HL-60/S4 treated with phorbol 12-myristate 13-acetate at 8.2 ng/mL for 4 days and 3 days (cell line): ENCODE measurements around the gene ODAPH.
"Not testable (repeated sequence)": the region's sequence is repeated elsewhere in the genome, so short reads cannot be mapped to it uniquely, and the experiment has no call there.

Source experiments
- in situ Hi-C: fragments of 300-500 bp; cut with MboI; formaldehyde crosslinking; loops from 2 replicates; pipeline ENCODE4 v1.15.0; 2022; ENCODE audit warnings: low sequenced_read_pairs

ODAPH gene

GRCh38 chr4:75544220-75544619 is 11.6 kb upstream of the ODAPH start:
- in situ Hi-C loops = not testable (repeated sequence)

DNA sequence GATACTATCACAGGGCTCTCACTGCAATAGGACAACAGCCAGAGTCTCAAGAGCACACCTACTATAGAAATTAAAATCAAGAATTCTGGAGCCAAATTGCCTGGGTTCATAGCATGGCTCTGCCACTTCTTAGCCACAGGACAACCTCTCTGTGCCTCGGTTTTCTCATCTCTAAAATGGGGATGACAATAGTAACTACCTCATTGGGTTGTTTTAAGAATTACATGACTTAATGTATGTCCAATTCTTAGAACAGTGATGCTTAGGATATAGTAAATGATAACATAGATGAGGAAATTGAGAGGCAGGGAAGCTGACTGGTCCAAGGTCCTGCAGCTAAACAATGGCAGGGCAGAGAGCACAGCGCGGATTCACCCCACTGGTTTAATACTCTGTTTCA is 11.0 kb upstream of the ODAPH start:
- in situ Hi-C loops = no loop called here

DNA sequence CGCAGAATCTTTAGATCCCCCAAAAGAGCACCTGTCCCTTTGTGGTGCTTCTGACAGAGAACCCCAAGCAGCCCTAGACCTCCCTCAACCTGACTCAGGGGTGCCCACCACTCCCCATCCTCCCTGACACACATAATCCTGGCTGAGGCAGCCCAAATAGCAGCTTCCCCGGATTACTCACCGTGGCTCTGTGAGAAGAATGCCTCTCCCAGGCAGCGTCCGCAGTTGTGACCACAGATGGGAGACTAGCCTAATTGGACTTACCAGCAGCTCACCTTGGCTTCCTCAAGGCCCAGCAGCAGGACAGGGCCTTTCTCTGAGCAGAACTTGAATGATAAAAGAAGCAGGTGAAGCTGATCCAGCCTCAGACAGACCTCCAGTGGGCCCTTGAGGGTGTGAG is 10.3 kb upstream of the ODAPH start:
- in situ Hi-C loops = no loop called here

DNA sequence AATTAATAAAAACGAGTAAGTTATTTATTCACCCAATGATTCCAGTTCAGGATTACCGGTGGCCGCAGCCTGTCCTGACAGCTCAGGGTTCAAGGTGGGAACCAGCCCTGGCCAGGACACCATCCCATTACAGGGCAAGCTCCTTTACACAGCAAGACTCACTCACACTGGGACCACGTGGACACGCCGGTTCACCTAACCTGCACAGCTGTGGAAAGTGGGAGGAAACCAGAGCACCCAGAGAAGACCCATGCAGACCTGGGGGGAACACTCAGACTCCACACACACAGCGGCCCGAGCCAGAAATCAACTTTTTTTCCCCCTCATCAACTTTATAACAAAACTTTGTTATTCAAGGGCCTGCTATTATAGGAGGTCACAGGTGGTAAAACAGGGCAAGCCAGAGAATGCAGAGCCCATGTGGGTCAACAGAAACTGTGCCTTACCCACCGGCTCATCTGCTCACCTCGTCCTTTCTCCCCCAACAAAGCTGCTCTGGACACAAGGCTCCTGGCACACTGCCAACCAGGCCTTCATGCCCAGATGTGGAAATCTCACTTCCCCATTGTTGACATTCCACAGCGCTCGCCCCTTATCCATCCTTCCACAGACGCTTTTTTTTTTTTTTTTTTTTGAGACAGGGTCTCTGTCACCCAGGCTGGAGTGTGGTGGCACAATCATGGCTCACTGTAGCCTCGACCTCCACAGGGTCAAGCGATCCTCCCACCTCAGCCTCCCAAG is 8.0 kb upstream of the ODAPH start:
- in situ Hi-C loops = no loop called here

GRCh38 chr4:75549019-75549418 is 6.8 kb upstream of the ODAPH start:
- in situ Hi-C loops = no loop called here

GRCh38 chr4:75552452-75552851 is 3.4 kb upstream of the ODAPH start:
- in situ Hi-C loops = no loop called here

DNA sequence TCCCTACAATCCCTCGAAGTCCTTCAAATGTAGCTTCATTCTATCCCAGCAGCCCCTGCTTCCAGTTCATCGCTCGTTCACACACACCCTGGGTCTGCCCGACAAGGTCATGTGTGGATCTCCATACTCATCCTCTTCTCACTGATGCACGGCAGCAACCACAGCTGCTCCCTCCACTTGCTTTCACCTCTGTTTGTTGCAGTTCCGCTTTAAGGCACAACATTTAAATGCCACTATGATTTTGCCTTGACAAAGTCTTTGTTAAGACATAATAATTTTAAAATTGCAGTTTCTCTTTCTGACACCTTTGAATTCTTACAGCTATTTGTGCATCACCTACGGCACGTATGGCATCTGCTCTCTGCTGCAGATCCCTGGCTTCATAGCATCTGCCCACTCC is 1.8 kb downstream of the ODAPH start:
- in situ Hi-C loops = no loop called here

DNA sequence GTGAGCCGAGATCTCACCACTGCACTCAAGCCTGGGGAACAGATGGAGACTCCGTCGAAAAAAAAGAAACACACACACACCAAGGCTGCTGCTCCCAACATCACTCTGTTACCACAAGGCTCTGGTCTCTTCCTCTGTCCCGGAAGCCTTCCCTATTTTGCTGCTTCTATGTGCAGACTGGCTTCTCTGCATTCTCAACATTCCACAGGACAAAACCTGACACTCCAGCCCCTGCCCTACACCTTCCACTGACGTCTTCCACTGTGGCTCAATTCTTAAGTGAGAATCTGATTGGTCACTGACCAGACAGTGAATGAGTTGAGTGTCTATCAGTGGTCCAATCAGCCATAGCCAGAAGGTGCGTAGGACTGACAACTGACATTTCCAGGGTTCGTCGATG is 5.9 kb downstream of the ODAPH start:
- in situ Hi-C loops = no loop called here

- in situ Hi-C loops = no loop called here
Observed at GRCh38 chr4:75564023-75564422, 8.2 kb downstream of the ODAPH start.

DNA sequence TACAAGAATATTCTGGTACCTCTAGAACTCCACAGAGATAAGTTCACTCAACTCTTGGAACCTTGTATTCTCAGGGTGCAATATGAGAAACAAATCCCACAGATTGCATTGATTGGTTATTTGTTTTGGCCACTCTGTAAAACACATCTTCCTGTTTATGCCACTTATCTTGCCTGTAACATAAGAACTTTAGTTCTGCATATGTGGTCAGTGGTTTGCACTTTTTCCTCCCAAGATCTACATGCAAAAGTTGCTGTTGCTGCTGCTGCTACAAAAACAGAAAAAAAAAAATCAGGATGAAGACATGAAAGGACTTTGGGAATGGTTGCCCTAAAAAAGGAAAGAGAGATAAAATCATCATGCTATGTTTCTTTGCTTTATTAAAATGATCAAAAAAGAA is 9.6 kb downstream of the ODAPH start:
- in situ Hi-C loops = no loop called here

GRCh38 chr4:75566911-75567310 is 11.0 kb downstream of the ODAPH start:
- in situ Hi-C loops = no loop called here

- in situ Hi-C loops = no loop called here
Observed at GRCh38 chr4:75567725-75568124, 11.9 kb downstream of the ODAPH start.

DNA sequence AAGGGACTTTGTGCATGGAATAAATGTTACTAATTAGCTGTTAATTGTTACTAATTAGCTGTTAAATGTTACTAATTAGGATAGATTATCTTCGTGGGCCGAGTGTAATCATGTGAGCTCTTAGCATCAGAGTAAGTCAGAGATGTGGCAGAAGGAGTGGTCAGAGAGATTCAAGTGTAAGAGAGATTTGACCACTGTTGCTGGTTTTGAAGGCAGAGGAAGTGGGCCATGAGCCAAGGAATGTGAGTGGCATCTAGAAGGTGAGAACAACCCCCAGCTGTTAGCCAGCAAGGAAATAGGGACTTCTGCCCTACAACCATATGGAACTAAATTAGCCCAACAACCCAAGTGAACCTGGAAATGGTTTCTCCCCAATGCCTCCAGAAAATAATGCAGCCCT is 28.2 kb downstream of the ODAPH start:
- in situ Hi-C loops = no loop called here

DNA sequence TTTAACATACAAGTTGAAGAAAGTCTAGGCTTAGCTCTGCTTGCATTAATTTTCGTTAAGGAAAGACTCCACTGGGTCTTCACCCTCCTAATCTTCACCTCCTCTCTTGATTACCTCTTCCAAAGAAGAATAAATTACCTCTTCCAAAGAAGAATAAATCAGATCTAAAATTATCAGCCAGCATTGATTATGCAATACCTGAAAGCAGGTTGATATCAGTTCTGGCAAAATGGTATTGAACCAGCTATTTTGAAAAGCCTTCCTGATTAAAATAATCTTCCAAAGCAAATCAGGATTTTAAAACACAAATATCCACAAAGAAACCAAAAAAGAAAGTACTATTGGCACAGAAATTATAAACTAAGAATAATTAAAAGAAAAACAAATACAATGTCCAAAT is 37.5 kb downstream of the ODAPH start:
- in situ Hi-C loops = no loop called here

DNA sequence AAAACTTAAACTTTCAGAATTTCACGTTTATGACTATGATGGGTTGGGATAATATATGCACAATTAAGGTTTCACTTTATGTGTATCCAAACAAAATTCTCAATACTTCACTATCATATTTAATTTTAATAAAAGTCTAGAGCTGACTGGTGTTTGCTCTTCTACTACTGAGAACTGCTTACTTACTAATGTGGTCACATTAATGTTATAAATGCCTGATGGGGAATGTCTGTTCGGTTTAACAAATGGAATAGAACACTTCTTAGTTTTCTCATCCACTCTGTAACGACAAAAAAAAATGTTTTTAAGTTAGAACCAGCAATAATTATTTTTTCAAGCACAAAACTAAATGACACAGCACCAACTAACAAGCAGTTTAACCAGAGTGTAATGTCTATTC is 40.2 kb downstream of the ODAPH start:
- in situ Hi-C loops = no loop called here

- in situ Hi-C loops = no loop called here
Observed at GRCh38 chr4:75598390-75598789, 42.5 kb downstream of the ODAPH start.

DNA sequence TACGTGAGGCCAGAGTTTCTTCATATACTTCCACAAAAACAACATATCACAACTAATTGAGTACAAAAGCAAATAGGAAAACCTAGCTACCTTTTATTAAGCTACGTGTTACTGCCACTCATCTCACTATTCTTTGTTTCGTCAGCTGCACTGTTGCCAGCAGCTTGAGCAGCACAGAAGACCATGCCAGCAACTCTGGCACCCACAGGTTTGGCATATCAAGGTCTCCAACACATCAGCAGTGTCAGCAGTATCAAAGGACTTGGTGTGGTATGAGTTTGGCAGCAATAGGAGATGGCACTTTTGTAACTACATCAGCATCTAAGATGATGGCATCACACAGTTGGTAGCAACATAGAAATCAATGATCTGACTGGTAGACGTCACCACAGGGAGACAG is 43.8 kb downstream of the ODAPH start:
- in situ Hi-C loops = no loop called here

GRCh38 chr4:75605928-75606327 is 50.1 kb downstream of the ODAPH start:
- in situ Hi-C loops = no loop called here

GRCh38 chr4:75612306-75612705 is 56.4 kb downstream of the ODAPH start:
- in situ Hi-C loops = no loop called here
